Mucosa of stomach (tissue), 1 donor: ENCODE results near the gene KCNG2.

Source experiments
- H3K27me3 ChIP-seq: one replicate; pipeline ENCODE4 v1.7.0; 2013; ENCODE audit warnings: mild to moderate bottlenecking, low read length; ENCODE audit not compliant: control insufficient read depth, insufficient read depth
- H3K36me3 ChIP-seq: one replicate; pipeline ENCODE4 v1.7.0; 2013; ENCODE audit warnings: low read length; ENCODE audit not compliant: control insufficient read depth, insufficient read depth
- H3K4me1 ChIP-seq: one replicate; pipeline ENCODE4 v1.7.0; 2013; ENCODE audit warnings: mild to moderate bottlenecking, low read length; ENCODE audit not compliant: control insufficient read depth, insufficient read depth
- H3K4me3 ChIP-seq: one replicate; pipeline ENCODE4 v1.7.0; 2013; ENCODE audit warnings: low read length
- H3K9ac ChIP-seq: one replicate; pipeline ENCODE4 v1.7.0; 2013; ENCODE audit warnings: mild to moderate bottlenecking, low read length, moderate library complexity
- H3K9me3 ChIP-seq: one replicate; pipeline ENCODE4 v1.7.0; 2013; ENCODE audit warnings: mild to moderate bottlenecking, low read length, moderate library complexity; ENCODE audit not compliant: control insufficient read depth
- donor health status: Pancreatic carcinoma.

The KCNG2 gene

GRCh38 chr18:79755496-79756142 lies 42.1 kb upstream of the KCNG2 start:
- no peaks in the 10 kb centered on the region for H3K9me3 ChIP-seq
- H3K27me3 ChIP-seq: no peaks in the 10 kb centered on the region
- H3K4me3 ChIP-seq: no peak overlapping the region
- H3K9ac ChIP-seq: no peak overlapping the region
- H3K36me3 ChIP-seq: peaks cover 8% of the 10 kb centered on the region
- H3K4me1 ChIP-seq: peaks cover 7% of the 10 kb centered on the region

GRCh38 chr18:79756143-79756500 lies 41.6 kb upstream of the KCNG2 start:
- Histone ChIP-seq H3K27me3 (no peaks in the 10 kb centered on the region), H3K36me3 (peaks cover 8% of the 10 kb centered on the region), H3K4me3 (no peak overlapping the region), H3K9ac (no peak overlapping the region), H3K9me3 (no peaks in the 10 kb centered on the region), H3K4me1 (peaks cover 7% of the 10 kb centered on the region)

GRCh38 chr18:79756826-79757225 lies 40.9 kb upstream of the KCNG2 start:
- Histone ChIP-seq H3K9ac (no peak overlapping the region), H3K27me3 (no peaks in the 10 kb centered on the region), H3K4me3 (no peak overlapping the region), H3K4me1 (no peaks in the 10 kb centered on the region), H3K9me3 (no peaks in the 10 kb centered on the region), H3K36me3 (peaks cover 8% of the 10 kb centered on the region)

GRCh38 chr18:79760348-79760747 lies 37.4 kb upstream of the KCNG2 start:
- Histone ChIP-seq H3K4me3 (no peak overlapping the region), H3K27me3 (no peaks in the 10 kb centered on the region), H3K36me3 (no peaks in the 10 kb centered on the region), H3K4me1 (no peaks in the 10 kb centered on the region), H3K9ac (no peak overlapping the region), H3K9me3 (no peaks in the 10 kb centered on the region)

- H3K36me3 ChIP-seq: no peaks in the 10 kb centered on the region
- H3K9ac ChIP-seq: no peak overlapping the region
- H3K9me3 ChIP-seq: no peaks in the 10 kb centered on the region
- no peak overlapping the region for H3K4me3 ChIP-seq
- no peaks in the 10 kb centered on the region for H3K4me1 ChIP-seq
- H3K27me3 ChIP-seq: no peaks in the 10 kb centered on the region
Observed at GRCh38 chr18:79760881-79761280, 36.9 kb upstream of the KCNG2 start.

GRCh38 chr18:79763407-79763806 lies 34.3 kb upstream of the KCNG2 start:
- Histone ChIP-seq H3K27me3 (no peaks in the 10 kb centered on the region), H3K36me3 (no peaks in the 10 kb centered on the region), H3K4me3 (no peak overlapping the region), H3K9me3 (no peaks in the 10 kb centered on the region), H3K9ac (no peak overlapping the region), H3K4me1 (no peaks in the 10 kb centered on the region)

- Histone ChIP-seq H3K36me3 (no peaks in the 10 kb centered on the region), H3K9me3 (no peaks in the 10 kb centered on the region), H3K9ac (no peak overlapping the region), H3K4me3 (no peak overlapping the region), H3K27me3 (no peaks in the 10 kb centered on the region), H3K4me1 (no peaks in the 10 kb centered on the region)
Observed at GRCh38 chr18:79764131-79764530, 33.6 kb upstream of the KCNG2 start.

GRCh38 chr18:79765491-79766245 lies 32.1 kb upstream of the KCNG2 start:
- Histone ChIP-seq H3K9me3 (no peaks in the 10 kb centered on the region), H3K4me3 (no peak overlapping the region), H3K27me3 (no peaks in the 10 kb centered on the region), H3K4me1 (no peaks in the 10 kb centered on the region), H3K9ac (no peak overlapping the region), H3K36me3 (no peaks in the 10 kb centered on the region)

GRCh38 chr18:79766308-79766707 lies 31.4 kb upstream of the KCNG2 start:
- Histone ChIP-seq H3K9me3 (no peaks in the 10 kb centered on the region), H3K4me1 (no peaks in the 10 kb centered on the region), H3K4me3 (no peak overlapping the region), H3K36me3 (no peaks in the 10 kb centered on the region), H3K27me3 (no peaks in the 10 kb centered on the region), H3K9ac (no peak overlapping the region)

GRCh38 chr18:79768745-79769144 lies 29.0 kb upstream of the KCNG2 start:
- Histone ChIP-seq H3K27me3 (no peaks in the 10 kb centered on the region), H3K4me1 (no peaks in the 10 kb centered on the region), H3K36me3 (no peaks in the 10 kb centered on the region), H3K9ac (no peak overlapping the region), H3K4me3 (no peak overlapping the region), H3K9me3 (no peaks in the 10 kb centered on the region)

- Histone ChIP-seq H3K9ac (no peak overlapping the region), H3K4me3 (no peak overlapping the region), H3K36me3 (no peaks in the 10 kb centered on the region), H3K9me3 (no peaks in the 10 kb centered on the region), H3K27me3 (no peaks in the 10 kb centered on the region), H3K4me1 (no peaks in the 10 kb centered on the region)
Observed at GRCh38 chr18:79769698-79770500, 27.8 kb upstream of the KCNG2 start.

GRCh38 chr18:79770501-79770815 lies 27.3 kb upstream of the KCNG2 start:
- H3K9me3 ChIP-seq: no peaks in the 10 kb centered on the region
- no peaks in the 10 kb centered on the region for H3K27me3 ChIP-seq

More at GRCh38 chr18:79770501-79770815, 27.3 kb upstream of the KCNG2 start:
- Histone ChIP-seq H3K9ac (no peak overlapping the region), H3K4me1 (no peaks in the 10 kb centered on the region), H3K4me3 (no peak overlapping the region), H3K36me3 (no peaks in the 10 kb centered on the region)
